MCF 10A (cell line): ENCODE data around the gene BACH1. TPM values are rescaled to one million over a fixed set of nuclear protein-coding genes. Genes with fewer than 3 reads are reported as not detected.

Source experiments
- BruUV-seq: library from RNA; stranded (reverse); fragments of 400-500 nt; replicated peaks from 2 replicates; lab custom pipeline; 2021; lab: Mats Ljungman, UMichigan
- CTCF ChIA-PET: fragments of 300-600 bp; sonication (Branson Sonifier 250); formaldehyde crosslinking; extraction: SDS; loops from one replicate; lab custom pipeline; 2021; ENCODE audit warnings: antibody characterized with exemption, inconsistent platforms; lab: Yijun Ruan, JAX
- POLR2A ChIA-PET: fragments of 300-600, 350-650 bp; sonication (Branson Sonifier 250); formaldehyde crosslinking; extraction: SDS; loops from one replicate; lab custom pipeline; 2020; ENCODE audit warnings: antibody characterized with exemption, inconsistent platforms; lab: Yijun Ruan, JAX
- DNase-seq: peaks from one replicate; pipeline ENCODE4 v3.0.0-alpha.2; 2018; ENCODE audit not compliant: unreplicated experiment
- H3K27ac Mint-ChIP-seq: one replicate; pipeline ENCODE4 v1.8.0; 2022; ENCODE audit warnings: mild to moderate bottlenecking, low read depth, mixed read lengths; ENCODE audit not compliant: unreplicated experiment
- H3K27me3 Mint-ChIP-seq: one replicate; pipeline ENCODE4 v1.8.0; 2022; ENCODE audit warnings: mixed read lengths; ENCODE audit not compliant: insufficient read depth, unreplicated experiment
- H3K36me3 Mint-ChIP-seq: one replicate; pipeline ENCODE4 v1.8.0; 2022; ENCODE audit warnings: mild to moderate bottlenecking, moderate library complexity, mixed read lengths; ENCODE audit not compliant: insufficient read depth, unreplicated experiment
- H3K4me1 Mint-ChIP-seq: one replicate; pipeline ENCODE4 v1.8.0; 2022; ENCODE audit warnings: mixed read lengths; ENCODE audit not compliant: insufficient read depth, unreplicated experiment
- H3K4me3 Mint-ChIP-seq: one replicate; pipeline ENCODE4 v1.8.0; 2022; ENCODE audit warnings: mild to moderate bottlenecking, moderate library complexity, mixed read lengths; ENCODE audit not compliant: unreplicated experiment
- H3K9me3 Mint-ChIP-seq: one replicate; pipeline ENCODE4 v1.8.0; 2022; ENCODE audit warnings: mixed read lengths; ENCODE audit not compliant: unreplicated experiment
- CTCF ChIP-seq: fragments of 200-600 bp; IDR thresholded peaks from one replicate; pipeline ENCODE4 v1.8.0; 2022; ENCODE audit warnings: antibody characterized with exemption, mild to moderate bottlenecking; ENCODE audit not compliant: unreplicated experiment
- intact Hi-C: fragments of 100-400 bp; cut with micrococcal nuclease; formaldehyde crosslinking; loops from 2 replicates; pipeline ENCODE4 v1.14.1; 2022
- total RNA-seq: library from RNA; stranded (reverse); gene quantifications from 2 replicates; pipeline ENCODE4 v1.2.3, GENCODE V29; 2022

BACH1 gene
- total RNA-seq, 1 experiment from 2014 or later, result 69.3 TPM

GRCh38 chr21:29258626-29259338 is 39.9 kb upstream of the BACH1 start:
- Mint-ChIP-seq H3K27me3 (no peaks in the 10 kb centered on the region), H3K36me3 (no peaks in the 10 kb centered on the region), H3K9me3 (peaks cover 4% of the 10 kb centered on the region), H3K4me1 (peaks cover 55% of the 10 kb centered on the region), H3K27ac (peak overlapping the region; percentile 95), H3K4me3 (peak overlapping the region; percentile 47)
- CTCF ChIA-PET, result interaction anchor here (1.0 to 2.4 kb wide), 7 partner anchors 27 to 114 kb away, joined by 3 to 13 read pairs (median 5); no protein-coding TSS in a partner anchor
- BruUV-seq, result TSS peak; percentile 88
- TF ChIP-seq CTCF, result no peak
- POLR2A ChIA-PET, result interaction anchor here (0.6 to 10.3 kb wide), 29 partner anchors 11 to 1493 kb away, joined by 3 to 256 read pairs (median 6); partner anchors contain the start of genes BACH1 and CCT8
- peak; percentile 89 for DNase-seq
- intact Hi-C loops, result loop anchor here (2.0 kb wide), 2 partner anchors 26 to 40 kb away; partner anchors contain the start of gene BACH1

- Mint-ChIP-seq H3K36me3 (no peaks in the 10 kb centered on the region), H3K27me3 (no peaks in the 10 kb centered on the region), H3K4me3 (no peak overlapping the region), H3K9me3 (no peaks in the 10 kb centered on the region), H3K27ac (peak overlapping the region; percentile 95), H3K4me1 (peaks cover 58% of the 10 kb centered on the region)
- ChIA-PET CTCF (interaction anchor here (0.6 to 2.4 kb wide), 8 partner anchors 27 to 172 kb away, joined by 3 to 13 read pairs (median 4); no protein-coding TSS in a partner anchor), POLR2A (interaction anchor here (0.8 to 10.3 kb wide), 17 partner anchors 13 to 187 kb away, joined by 3 to 256 read pairs (median 17); partner anchors contain the start of genes BACH1 and CCT8)
- no peak for DNase-seq
- TF ChIP-seq CTCF, result no peak
- no TSS peak for BruUV-seq
- intact Hi-C loops, result no loop called here
These were observed 38.3 kb upstream of the BACH1 start for GRCh38 chr21:29260461-29260860.

GRCh38 chr21:29261555-29262540 is 36.9 kb upstream of the BACH1 start:
- Mint-ChIP-seq H3K9me3 (no peaks in the 10 kb centered on the region), H3K4me1 (peaks cover 47% of the 10 kb centered on the region), H3K27ac (peak overlapping the region; percentile 95), H3K4me3 (peak overlapping the region; percentile 38), H3K27me3 (no peaks in the 10 kb centered on the region), H3K36me3 (no peaks in the 10 kb centered on the region)
- no peak for TF ChIP-seq CTCF
- DNase-seq, result peak; percentile 81
- ChIA-PET CTCF (interaction anchor here (0.6 to 3.0 kb wide), 4 partner anchors 82 to 267 kb away, joined by 3 to 12 read pairs (median 4); no protein-coding TSS in a partner anchor), POLR2A (interaction anchor here (0.6 to 10.3 kb wide), 30 partner anchors 8 to 188 kb away, joined by 3 to 256 read pairs (median 6); partner anchors contain the start of genes BACH1 and CCT8)
- intact Hi-C loops, result no loop called here
- no TSS peak for BruUV-seq
